ENCODE results near the gene DDIAS.

The DDIAS gene

GRCh38 chr11:82980947-82981346, 79.4 kb downstream of the DDIAS start:
- no peak overlapping the region for H3K4me3 ChIP-seq (ENCODE audit: low read length)

GRCh38 chr11:82981852-82982251, 80.3 kb downstream of the DDIAS start:
- H3K4me3 ChIP-seq (ENCODE audit: low read length): no peak overlapping the region
- TF ChIP-seq ZNF274 (IDR thresholded peaks at IDR 0.05; ENCODE audit: low read depth, low read length): no peak

More at GRCh38 chr11:82980947-82981346, 79.4 kb downstream of the DDIAS start:
- no peak for TF ChIP-seq ZNF274 (IDR thresholded peaks at IDR 0.05; ENCODE audit: low read depth, low read length)
